GM21381 (cell line): ENCODE measurements around the gene ABCG4.

ENCODE experiments used
- ATAC-seq: cut with Tn5 transposase; IDR thresholded peaks from one replicate; pipeline ENCODE4 v1.9.1; 2021; ENCODE audit warnings: mild to moderate bottlenecking, moderate library complexity; ENCODE audit not compliant: unreplicated experiment

ABCG4 gene

GRCh38 chr11:119205080-119205479 is 56.2 kb downstream of the ABCG4 start:
- ATAC-seq: no peak

GRCh38 chr11:119205574-119206510 is 57.0 kb downstream of the ABCG4 start, which contains the start of gene CBL:
CBL (plus strand) TSS chr11:119206339; CDS start chr11:119206418, 79 bp downstream.
- ATAC-seq: peak; percentile 83

GRCh38 chr11:119206511-119207414 is 57.9 kb downstream of the ABCG4 start:
- peak; percentile 14 for ATAC-seq

GRCh38 chr11:119207415-119207960 is 58.6 kb downstream of the ABCG4 start:
- ATAC-seq: no peak

- ATAC-seq: no peak
Measured at GRCh38 chr11:119209186-119209585, 60.3 kb downstream of the ABCG4 start.

GRCh38 chr11:119210050-119210449 is 61.2 kb downstream of the ABCG4 start:
- no peak for ATAC-seq
